ENCODE measurements around the gene FBXL15.

The FBXL15 gene

DNA sequence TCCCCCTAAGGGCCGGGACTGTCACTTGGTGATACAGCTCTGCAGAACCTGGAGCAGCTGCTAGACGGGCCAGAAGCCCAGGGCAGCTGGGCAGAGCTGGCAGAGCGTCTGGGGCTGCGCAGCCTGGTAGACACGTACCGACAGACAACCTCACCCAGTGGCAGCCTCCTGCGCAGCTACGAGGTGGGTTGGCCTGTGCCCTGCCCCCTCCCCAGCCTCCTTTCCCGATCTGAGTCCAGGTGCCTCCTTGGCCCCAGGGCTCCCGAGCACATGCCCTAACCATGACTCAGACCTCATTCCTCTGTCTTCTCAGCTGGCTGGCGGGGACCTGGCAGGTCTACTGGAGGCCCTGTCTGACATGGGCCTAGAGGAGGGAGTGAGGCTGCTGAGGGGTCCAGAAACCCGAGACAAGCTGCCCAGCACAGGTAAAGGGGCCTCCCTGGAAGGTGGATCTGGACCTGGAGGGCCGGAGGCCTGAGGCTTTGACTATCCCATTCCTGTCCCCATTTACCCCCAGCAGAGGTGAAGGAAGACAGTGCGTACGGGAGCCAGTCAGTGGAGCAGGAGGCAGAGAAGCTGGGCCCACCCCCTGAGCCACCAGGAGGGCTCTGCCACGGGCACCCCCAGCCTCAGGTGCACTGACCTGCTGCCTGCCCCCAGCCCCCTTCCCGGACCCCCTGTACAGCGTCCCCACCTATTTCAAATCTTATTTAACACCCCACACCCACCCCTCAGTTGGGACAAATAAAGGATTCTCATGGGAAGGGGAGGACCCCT is 18.7 kb upstream of the FBXL15 start:
- H3K4me3 ChIP-seq (replicated peaks; ENCODE audit: low read depth, low read length), result no peak overlapping the region
- DNase-seq (ENCODE audit: extremely low read depth, low read depth), result no peak
- TF ChIP-seq, protein P1, sequence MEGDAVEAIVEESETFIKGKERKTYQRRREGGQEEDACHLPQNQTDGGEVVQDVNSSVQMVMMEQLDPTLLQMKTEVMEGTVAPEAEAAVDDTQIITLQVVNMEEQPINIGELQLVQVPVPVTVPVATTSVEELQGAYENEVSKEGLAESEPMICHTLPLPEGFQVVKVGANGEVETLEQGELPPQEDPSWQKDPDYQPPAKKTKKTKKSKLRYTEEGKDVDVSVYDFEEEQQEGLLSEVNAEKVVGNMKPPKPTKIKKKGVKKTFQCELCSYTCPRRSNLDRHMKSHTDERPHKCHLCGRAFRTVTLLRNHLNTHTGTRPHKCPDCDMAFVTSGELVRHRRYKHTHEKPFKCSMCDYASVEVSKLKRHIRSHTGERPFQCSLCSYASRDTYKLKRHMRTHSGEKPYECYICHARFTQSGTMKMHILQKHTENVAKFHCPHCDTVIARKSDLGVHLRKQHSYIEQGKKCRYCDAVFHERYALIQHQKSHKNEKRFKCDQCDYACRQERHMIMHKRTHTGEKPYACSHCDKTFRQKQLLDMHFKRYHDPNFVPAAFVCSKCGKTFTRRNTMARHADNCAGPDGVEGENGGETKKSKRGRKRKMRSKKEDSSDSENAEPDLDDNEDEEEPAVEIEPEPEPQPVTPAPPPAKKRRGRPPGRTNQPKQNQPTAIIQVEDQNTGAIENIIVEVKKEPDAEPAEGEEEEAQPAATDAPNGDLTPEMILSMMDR (IDR thresholded peaks at IDR 0.05; ENCODE audit: low read depth, low read length, missing control alignments), result no peak

DNA sequence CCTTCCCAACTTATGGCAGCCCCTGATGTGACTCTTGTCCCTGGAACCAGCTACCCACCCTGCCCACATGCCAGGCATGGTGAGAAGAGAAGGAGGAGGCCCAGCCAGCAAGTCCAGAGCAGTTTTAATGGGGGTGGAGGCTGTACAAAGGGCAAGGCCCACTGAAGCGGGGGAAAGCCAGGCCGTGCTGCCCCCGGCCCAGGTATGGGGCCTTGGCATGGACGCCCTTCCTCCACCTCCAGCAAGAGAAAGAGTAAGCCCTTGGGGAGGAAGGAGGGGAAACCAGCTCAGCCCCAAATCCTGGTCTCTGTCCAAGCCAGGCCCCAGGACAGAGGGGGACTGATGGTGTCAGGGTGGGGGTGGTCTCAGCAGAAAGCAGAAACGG is 18.1 kb upstream of the FBXL15 start:
- no peak for DNase-seq (ENCODE audit: extremely low read depth, low read depth)
- no peak overlapping the region for H3K4me3 ChIP-seq (replicated peaks; ENCODE audit: low read depth, low read length)
- TF ChIP-seq, protein P1 (IDR thresholded peaks at IDR 0.05; ENCODE audit: low read depth, low read length, missing control alignments), result no peak

DNA sequence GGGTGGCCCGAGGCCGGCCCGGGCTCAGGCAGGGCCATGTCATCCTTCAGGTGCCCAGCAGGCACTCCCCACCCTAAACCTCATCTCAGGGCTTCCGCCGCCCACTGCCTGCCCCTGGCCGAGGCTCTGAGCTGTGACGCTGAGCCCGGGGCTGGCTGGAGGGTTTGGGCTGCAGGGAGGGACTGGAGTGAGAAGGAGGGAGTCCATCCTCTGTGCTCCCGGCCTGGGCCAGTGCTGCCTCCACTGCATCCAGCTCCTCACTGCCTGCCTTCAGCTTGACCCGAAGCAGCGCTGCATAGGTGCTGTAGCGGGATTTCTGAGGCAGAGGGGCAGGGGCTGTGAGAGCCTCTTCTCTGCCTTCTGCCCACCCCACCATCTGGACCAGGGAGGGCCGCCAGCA is 17.5 kb upstream of the FBXL15 start:
- no peak overlapping the region for H3K4me3 ChIP-seq (replicated peaks; ENCODE audit: low read depth, low read length)
- TF ChIP-seq, protein P1 (IDR thresholded peaks at IDR 0.05; ENCODE audit: low read depth, low read length, missing control alignments), result no peak
- DNase-seq (ENCODE audit: extremely low read depth, low read depth), result no peak

DNA sequence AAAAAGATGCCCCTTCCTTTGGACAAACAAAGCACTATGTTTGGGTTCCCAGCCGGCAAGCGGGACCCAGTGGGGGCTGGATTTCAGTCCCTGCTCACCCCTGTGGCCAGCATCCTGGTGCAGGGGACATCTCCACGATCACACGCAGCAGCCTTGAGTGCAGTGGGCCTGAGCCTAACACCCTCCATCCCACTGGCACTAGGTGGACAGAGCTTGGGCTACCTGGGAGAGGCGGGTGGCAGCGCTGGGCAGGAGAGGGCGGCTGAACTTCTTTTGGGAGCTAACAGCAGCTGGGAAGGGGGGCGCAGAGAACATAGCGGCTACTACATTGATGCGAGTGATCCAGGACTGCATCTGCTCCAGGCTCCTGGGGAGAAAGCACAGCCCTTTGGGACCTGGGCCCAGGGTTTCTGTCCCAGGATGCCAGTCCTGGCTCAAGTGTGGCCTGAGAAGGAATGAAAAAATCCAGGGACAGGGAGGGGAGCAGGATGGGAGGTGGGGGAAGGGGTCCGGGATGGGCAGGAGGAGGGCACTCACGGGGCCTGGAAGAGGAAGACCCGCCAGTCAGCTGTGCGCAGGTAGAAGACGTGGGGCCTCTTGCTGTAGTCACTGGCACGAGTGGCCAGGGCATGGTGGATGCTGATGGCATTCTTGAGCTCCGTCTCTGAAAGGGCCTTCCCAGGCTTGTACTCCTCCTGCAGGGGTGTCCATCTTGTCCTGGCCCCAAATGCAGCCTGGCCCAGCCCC is 16.1 kb upstream of the FBXL15 start:
- no peak overlapping the region for H3K4me3 ChIP-seq (replicated peaks; ENCODE audit: low read depth, low read length)
- TF ChIP-seq, protein P1 (IDR thresholded peaks at IDR 0.05; ENCODE audit: low read depth, low read length, missing control alignments), result no peak
- no peak for DNase-seq (ENCODE audit: extremely low read depth, low read depth)

DNA sequence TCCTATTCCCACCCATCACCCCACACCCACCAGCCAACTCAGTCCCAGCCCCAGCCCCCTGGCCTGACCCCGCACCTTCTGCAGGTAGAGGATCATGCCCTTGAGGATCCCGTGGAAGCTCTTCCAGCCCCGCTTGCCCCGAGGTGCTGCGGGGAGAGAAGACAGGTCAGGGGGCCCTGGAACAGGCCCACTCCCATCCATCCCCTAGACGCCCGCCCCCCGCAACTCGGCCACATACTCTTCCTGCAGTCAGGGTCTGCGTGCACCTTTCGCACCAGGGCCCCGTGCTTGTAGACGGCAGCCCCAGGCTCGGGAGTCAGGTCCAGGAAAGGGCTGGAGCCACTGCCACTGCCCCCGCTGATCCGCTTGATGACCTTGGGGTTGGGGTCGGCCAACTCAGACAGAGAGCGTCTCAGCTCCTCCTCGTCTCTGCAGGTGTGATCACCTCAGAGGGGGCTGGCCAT is 15.5 kb upstream of the FBXL15 start:
- no peak overlapping the region for H3K4me3 ChIP-seq (replicated peaks; ENCODE audit: low read depth, low read length)
- TF ChIP-seq, protein P1 (IDR thresholded peaks at IDR 0.05; ENCODE audit: low read depth, low read length, missing control alignments), result no peak
- DNase-seq (ENCODE audit: extremely low read depth, low read depth), result no peak

DNA sequence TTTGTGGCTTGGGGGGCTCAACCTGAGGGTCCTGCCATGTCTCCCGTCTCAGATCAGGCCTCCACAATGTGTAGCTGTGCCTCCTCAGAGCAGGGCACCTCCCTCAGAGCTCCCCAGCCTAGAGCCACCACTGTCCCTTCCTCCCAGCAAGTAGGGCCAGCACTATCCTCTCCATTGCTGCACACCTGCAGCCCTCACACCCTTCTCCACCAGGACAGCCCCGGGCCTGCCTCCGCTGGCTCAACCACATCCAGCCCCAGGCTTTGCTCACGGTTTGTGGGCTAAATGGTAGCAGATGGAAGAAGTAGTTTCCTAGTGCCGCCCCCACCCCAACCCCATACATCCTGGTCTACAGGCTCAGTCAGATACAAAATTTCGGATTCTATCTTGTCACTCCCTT is 15.0 kb upstream of the FBXL15 start:
- no peak overlapping the region for H3K4me3 ChIP-seq (replicated peaks; ENCODE audit: low read depth, low read length)
- TF ChIP-seq, protein P1 (IDR thresholded peaks at IDR 0.05; ENCODE audit: low read depth, low read length, missing control alignments), result no peak
- no peak for DNase-seq (ENCODE audit: extremely low read depth, low read depth)

All from HFF-Myc (cell line).